Limb (tissue), 2 donors: ENCODE measurements around the gene MYLIP.
"Not testable (repeated sequence)": the region's sequence is repeated elsewhere in the genome, so short reads cannot be mapped to it uniquely, and the experiment has no call there.

Experiments used
- DNase-seq, 2 donors: peaks; one replicate each; pipeline ENCODE4 v3.0.0-alpha.2; 2016; ENCODE audit errors: extremely low spot score in 2 of 2

The MYLIP gene

GRCh38 chr6:16171400-16171799 is 42.5 kb downstream of the MYLIP start:
- no peak for DNase-seq

GRCh38 chr6:16173167-16173940 is 44.5 kb downstream of the MYLIP start:
- no peak for DNase-seq

- no peak for DNase-seq
Measured at GRCh38 chr6:16174416-16175078, 45.7 kb downstream of the MYLIP start.

GRCh38 chr6:16176600-16176999 is 47.7 kb downstream of the MYLIP start:
- DNase-seq: not testable (repeated sequence)

- DNase-seq: no peak
Measured at GRCh38 chr6:16177881-16178280, 49.0 kb downstream of the MYLIP start.

GRCh38 chr6:16178351-16178750 is 49.5 kb downstream of the MYLIP start:
- DNase-seq: no peak

- no peak for DNase-seq
Measured at GRCh38 chr6:16179063-16179462, 50.2 kb downstream of the MYLIP start.

GRCh38 chr6:16179970-16180431 is 51.1 kb downstream of the MYLIP start:
- no peak for DNase-seq

GRCh38 chr6:16180696-16181438 is 52.0 kb downstream of the MYLIP start:
- no peak for DNase-seq

GRCh38 chr6:16181439-16182297 is 52.8 kb downstream of the MYLIP start:
- peak in 1 of 2 donors; percentile 34 for DNase-seq

- peak in 1 of 2 donors; percentile 87 for DNase-seq
Measured at GRCh38 chr6:16183187-16183664, 54.3 kb downstream of the MYLIP start.

- DNase-seq: no peak
Measured at GRCh38 chr6:16184129-16184528, 55.2 kb downstream of the MYLIP start.

- no peak for DNase-seq
Measured at GRCh38 chr6:16184551-16184950, 55.7 kb downstream of the MYLIP start.

GRCh38 chr6:16187176-16187575 is 58.3 kb downstream of the MYLIP start:
- DNase-seq: no peak

GRCh38 chr6:16190214-16190613 is 61.3 kb downstream of the MYLIP start:
- no peak for DNase-seq

- no peak for DNase-seq
Measured at GRCh38 chr6:16196260-16196983, 67.5 kb downstream of the MYLIP start.

GRCh38 chr6:16196984-16197546 is 68.2 kb downstream of the MYLIP start:
- DNase-seq: no peak
